H1 (cell line): ENCODE measurements around the gene SYTL1. TPM values are rescaled to one million over a fixed set of nuclear protein-coding genes. Genes with fewer than 3 reads are reported as not detected.

Experiments used
- CTCF ChIA-PET: fragments of 300-600 bp; sonication (Branson Sonifier 250); formaldehyde crosslinking; loops from one replicate; lab custom pipeline; 2021; ENCODE audit not compliant: partially characterized antibody; lab: Charles Lee
- POLR2A ChIA-PET: fragments of 300-600 bp; sonication (Branson Sonifier 250); formaldehyde crosslinking; loops from one replicate; lab custom pipeline; 2021; ENCODE audit warnings: inconsistent platforms; ENCODE audit not compliant: partially characterized antibody; lab: Charles Lee
- DNase-seq, 2 experiments: peaks; one replicate each; pipeline versions ENCODE4 v3.0.0 to v3.0.0-alpha.2; 2010 to 2022; ENCODE audit warnings: low spot score in 2 of 2, low read depth in 1 of 2, mixed read lengths in 1 of 2
- FAIRE-seq: peaks from 2 replicates; lab custom pipeline; 2011; peaks lifted over from hg19 to GRCh38; lab: Jason Lieb, UNC
- H2AFZ ChIP-seq: 2 replicates; pipeline ENCODE4 v1.8.1; 2012; ENCODE audit warnings: low read length, inconsistent platforms
- H2AK5ac ChIP-seq: 2 replicates; pipeline ENCODE4 v1.6.1; 2013; ENCODE audit warnings: low read depth, low read length
- H2BK120ac ChIP-seq: replicated peaks from 2 replicates; pipeline ENCODE3; 2013; ENCODE audit warnings: low read depth, low read length, inconsistent platforms
- H2BK12ac ChIP-seq: 2 replicates; pipeline ENCODE4 v1.6.1; 2013; ENCODE audit warnings: low read depth, low read length
- H2BK15ac ChIP-seq: 2 replicates; pipeline ENCODE4 v1.6.1; 2013; ENCODE audit warnings: low read length
- H2BK20ac ChIP-seq: 2 replicates; pipeline ENCODE4 v1.6.1; 2013; ENCODE audit warnings: low read length
- H2BK5ac ChIP-seq: 2 replicates; pipeline ENCODE4 v1.6.1; 2013; ENCODE audit warnings: low read depth, low read length
- H3K14ac ChIP-seq: 2 replicates; pipeline ENCODE4 v1.6.1; 2013; ENCODE audit warnings: inconsistent platforms; ENCODE audit not compliant: insufficient read length
- H3K18ac ChIP-seq: 2 replicates; pipeline ENCODE4 v1.6.1; 2013; ENCODE audit warnings: low read length; ENCODE audit errors: extremely low read depth
- H3K23ac ChIP-seq: 2 replicates; pipeline ENCODE4 v1.6.1; 2013; ENCODE audit warnings: inconsistent platforms; ENCODE audit not compliant: insufficient read length
- H3K23me2 ChIP-seq: 2 replicates; pipeline ENCODE4 v1.6.1; 2013; ENCODE audit warnings: low read depth, low read length
- H3K27ac ChIP-seq: 2 replicates; pipeline ENCODE4 v1.6.1; 2011; ENCODE audit warnings: low read depth, low read length, inconsistent platforms
- H3K27me3 ChIP-seq, 4 experiments: replicated peaks in 1 of 4; 1 replicate in 1 of 4; 2 replicates in 3 of 4; pipeline versions ENCODE4 v1.6.1 to v1.8.1; 2011 to 2013; ENCODE audit warnings: low read length in 3 of 4, mild to moderate bottlenecking in 3 of 4, inconsistent platforms in 2 of 4, mixed read lengths in 2 of 4, moderate library complexity in 1 of 4; ENCODE audit not compliant: control insufficient read depth in 3 of 4, insufficient read depth in 3 of 4; ENCODE audit errors: extremely low read depth in 1 of 4
- H3K36me3 ChIP-seq, 4 experiments: 2 replicates each; pipeline versions ENCODE4 v1.6.1 to v1.8.1; 2011 to 2013; ENCODE audit warnings: mild to moderate bottlenecking in 4 of 4, low read length in 3 of 4, moderate library complexity in 2 of 4, control low read depth in 1 of 4, inconsistent platforms in 1 of 4; ENCODE audit not compliant: insufficient read depth in 4 of 4, control insufficient read depth in 2 of 4
- H3K4ac ChIP-seq: replicated peaks from 2 replicates; pipeline ENCODE3; 2013; ENCODE audit warnings: low read length, low read depth, mixed read lengths, inconsistent platforms; ENCODE audit not compliant: insufficient read length
- H3K4me1 ChIP-seq, 4 experiments: replicated peaks in 1 of 4; 1 replicate in 1 of 4; 2 replicates in 3 of 4; pipeline versions ENCODE4 v1.6.1 to v1.8.1; 2011 to 2013; ENCODE audit warnings: low read length in 3 of 4, inconsistent platforms in 2 of 4, mixed read lengths in 1 of 4; ENCODE audit not compliant: insufficient read depth in 4 of 4, control insufficient read depth in 3 of 4
- H3K4me2 ChIP-seq, 2 experiments: 2 replicates each; pipeline versions ENCODE4 v1.6.1 to v1.8.1; 2011 to 2013; ENCODE audit warnings: low read depth in 2 of 2, low read length in 2 of 2, control low read depth in 1 of 2, inconsistent platforms in 1 of 2, mild to moderate bottlenecking in 1 of 2; ENCODE audit not compliant: insufficient read depth in 1 of 2
- H3K4me3 ChIP-seq, 4 experiments: fragments of 200-600, 300-600 bp in 1 of 4; sonication (generic), shearing (Covaris generic), sonication (Bioruptor Twin) in 1 of 4; 2 replicates each; pipeline versions ENCODE4 v1.5.1 to v1.8.1; 2011 to 2016; ENCODE audit warnings: low read length in 4 of 4, low read depth in 3 of 4, control low read depth in 2 of 4, inconsistent platforms in 2 of 4, mild to moderate bottlenecking in 2 of 4, mixed read lengths in 1 of 4, moderate library complexity in 1 of 4; ENCODE audit not compliant: insufficient read depth in 2 of 4; ENCODE audit errors: extremely low read depth in 1 of 4
- H3K56ac ChIP-seq: replicated peaks from 2 replicates; pipeline ENCODE3; 2013; ENCODE audit warnings: low read depth, mild to moderate bottlenecking, mixed read lengths, low read length, inconsistent platforms; ENCODE audit not compliant: insufficient read length
- H3K79me1 ChIP-seq: 2 replicates; pipeline ENCODE4 v1.6.1; 2013; ENCODE audit warnings: low read depth, low read length, control low read depth
- H3K79me2 ChIP-seq, 2 experiments: 2 replicates each; pipeline versions ENCODE4 v1.6.1 to v1.8.1; 2012 to 2013; ENCODE audit warnings: low read length in 2 of 2, mild to moderate bottlenecking in 2 of 2, inconsistent platforms in 1 of 2; ENCODE audit not compliant: insufficient read depth in 2 of 2, control insufficient read depth in 1 of 2
- H3K9ac ChIP-seq, 4 experiments: replicated peaks in 1 of 4; 1 replicate in 1 of 4; 2 replicates in 3 of 4; pipeline versions ENCODE4 v1.6.1 to v1.8.1; 2011 to 2013; ENCODE audit warnings: low read depth in 3 of 4, low read length in 3 of 4, control low read depth in 2 of 4, mild to moderate bottlenecking in 2 of 4, moderate library complexity in 2 of 4, inconsistent platforms in 1 of 4; ENCODE audit errors: extremely low read depth in 1 of 4
- H3K9me3 ChIP-seq, 2 experiments: 2 replicates each; pipeline versions ENCODE4 v1.6.1 to v1.8.1; 2012 to 2013; ENCODE audit warnings: mild to moderate bottlenecking in 2 of 2, moderate library complexity in 2 of 2, control low read depth in 1 of 2, inconsistent platforms in 1 of 2, low read depth in 1 of 2, low read length in 1 of 2, mixed read lengths in 1 of 2; ENCODE audit not compliant: insufficient read depth in 2 of 2
- H4K20me1 ChIP-seq, 2 experiments: replicated peaks in 1 of 2; 2 replicates each; pipeline versions ENCODE3 to v1.8.1; 2011 to 2013; ENCODE audit warnings: inconsistent platforms in 2 of 2, low read length in 2 of 2, mild to moderate bottlenecking in 1 of 2; ENCODE audit not compliant: insufficient read depth in 2 of 2, control insufficient read depth in 1 of 2
- H4K5ac ChIP-seq: 2 replicates; pipeline ENCODE4 v1.6.1; 2013; ENCODE audit warnings: low read length, low read depth, mixed read lengths, inconsistent platforms; ENCODE audit not compliant: insufficient read length
- H4K8ac ChIP-seq: 2 replicates; pipeline ENCODE4 v1.8.0; 2013; ENCODE audit warnings: mild to moderate bottlenecking, moderate library complexity, low read length, inconsistent platforms; ENCODE audit not compliant: insufficient read depth; ENCODE audit errors: extremely low read depth
- H4K91ac ChIP-seq: replicated peaks from 2 replicates; pipeline ENCODE3; 2013; ENCODE audit warnings: low read length, mixed read lengths, inconsistent platforms; ENCODE audit not compliant: insufficient read length
- ASH2L ChIP-seq: fragments of 200-600, 300-600 bp; sonication (generic); IDR thresholded peaks from one replicate; pipeline ENCODE4 v1.7.1; 2017; ENCODE audit warnings: low read length
- BRCA1 ChIP-seq: IDR thresholded peaks from 2 replicates; pipeline ENCODE4 v1.6.1; 2012; ENCODE audit warnings: low read depth, low read length, improper control_type of control experiment
- FOSL1 ChIP-seq: IDR thresholded peaks from 2 replicates; pipeline ENCODE4 v1.6.1; 2011; ENCODE audit warnings: mild to moderate bottlenecking, low read depth, low read length, moderate library complexity; ENCODE audit not compliant: insufficient read depth
- GABPA ChIP-seq: IDR thresholded peaks from 2 replicates; pipeline ENCODE4 v1.6.1; 2011; ENCODE audit warnings: mild to moderate bottlenecking, low read length, moderate library complexity, borderline replicate concordance; ENCODE audit not compliant: insufficient read depth
- JUN ChIP-seq: IDR thresholded peaks from 2 replicates; pipeline ENCODE4 v1.6.1; 2011; ENCODE audit warnings: low read depth, mild to moderate bottlenecking, improper control_type of control experiment, low read length
- KDM5A ChIP-seq: fragments of 200-600 bp; IDR thresholded peaks from 2 replicates; pipeline ENCODE4 v1.7.1; 2012; ENCODE audit warnings: mild to moderate bottlenecking, low read length, inconsistent platforms, mixed read lengths
- MAX ChIP-seq: IDR thresholded peaks from 2 replicates; pipeline ENCODE4 v1.6.1; 2012; ENCODE audit warnings: inconsistent platforms
- NRF1 ChIP-seq: IDR thresholded peaks from 2 replicates; pipeline ENCODE4 v1.6.1; 2011; ENCODE audit warnings: mild to moderate bottlenecking, low read depth, low read length, improper control_type of control experiment
- PHF8 ChIP-seq: fragments of 200-600 bp; sonication (generic); conservative IDR thresholded peaks from 2 replicates; pipeline ENCODE4 v1.7.1; 2012; ENCODE audit warnings: low read depth, mild to moderate bottlenecking, inconsistent platforms, low read length, moderate library complexity
- RAD21 ChIP-seq, 2 experiments: IDR thresholded peaks in 1 of 2; conservative IDR thresholded peaks in 1 of 2; 2 replicates each; pipeline ENCODE4 v1.6.1; 2011; ENCODE audit warnings: low read depth in 2 of 2, low read length in 2 of 2, improper control_type of control experiment in 1 of 2, inconsistent platforms in 1 of 2, mild to moderate bottlenecking in 1 of 2, moderate library complexity in 1 of 2
- RBBP5 ChIP-seq: IDR thresholded peaks from 2 replicates; pipeline ENCODE4 v1.7.1; 2012; ENCODE audit warnings: low read depth, mild to moderate bottlenecking, inconsistent platforms, low read length, moderate library complexity, borderline replicate concordance
- SIX5 ChIP-seq: IDR thresholded peaks from 2 replicates; pipeline ENCODE4 v1.6.1; 2011; ENCODE audit warnings: mild to moderate bottlenecking, low read depth, low read length
- SRF ChIP-seq: IDR thresholded peaks from 2 replicates; pipeline ENCODE4 v1.6.1; 2011; ENCODE audit warnings: mild to moderate bottlenecking, low read depth, low read length, moderate library complexity
- YY1 ChIP-seq: IDR thresholded peaks from 2 replicates; pipeline ENCODE4 v1.6.1; 2011; ENCODE audit warnings: low read depth, mild to moderate bottlenecking, low read length
- WGBS, 2 experiments: shearing (Covaris generic) in 1 of 2; methylation state at CpG; one replicate each; pipeline versions ENCODE4 v1.1.6 to v1.1.7; 2013 to 2015; ENCODE audit warnings: low lambda C conversion rate in 2 of 2, mixed read lengths in 2 of 2, inconsistent platforms in 1 of 2, low coverage in 1 of 2, missing lambda C conversion rate in 1 of 2; ENCODE audit not compliant: insufficient replicate concordance in 2 of 2, insufficient coverage in 1 of 2, insufficient read length in 1 of 2; ENCODE audit errors: extremely low coverage in 1 of 2, missing lambda C conversion rate in 1 of 2; 5-methylcytosine and 5-hydroxymethylcytosine counted together
- polyA plus RNA-seq, 7 experiments: library from polyadenylated mRNA; depleted of rRNA in 3 of 7; stranded (reverse) in 5 of 7; unstranded in 2 of 7; fragments of >200 nt in 5 of 7; fragments of 200-250 nt in 2 of 7; gene quantifications; 1 replicate in 5 of 7; 2 replicates in 1 of 7; 4 replicates in 1 of 7; pipeline versions ENCODE4 v1.2.1 to v1.2.3, GENCODE V29; 2011 to 2013; ENCODE audit warnings: missing spikeins in 2 of 7, mixed read lengths in 2 of 7
- total RNA-seq: library from RNA; stranded (reverse); fragmentation: NEBNext Ultra II Directional; extraction: Animal tissue kit (Norgen Biotek cat#: 25700); gene quantifications from 2 replicates; pipeline ENCODE4 v1.2.1, GENCODE V29; 2021

SYTL1 gene
- total and polyA plus RNA-seq, 2 of the 8 experiments (the other 6 are each of a cell fraction or from before 2014, with no cell fraction given): 6.4 to 19.5 TPM

- ChIA-PET POLR2A (interaction anchor here (0.6 to 10.9 kb wide), 5 partner anchors 9 to 46 kb away, joined by 3 to 101 read pairs (median 5); partner anchors contain the start of genes MAP3K6 and SYTL1), CTCF (interaction anchor here (1.1 to 28.8 kb wide), 12 partner anchors 8 to 251 kb away, joined by 3 to 625 read pairs (median 36); partner anchors contain the start of genes CD164L2, FCN3, GPR3 and MAP3K6)
- no peak overlapping the region for H3K9ac ChIP-seq
- H3K27me3 ChIP-seq: peaks cover 0 to 17% (median 10%) of the 10 kb centered on the region in 4 experiments; a peak in 6 of 7 replicates
- no peak overlapping the region for H2BK120ac ChIP-seq
- H3K4me3 ChIP-seq: no peak overlapping the region
- H2AFZ ChIP-seq: no peak overlapping the region
- H3K27ac ChIP-seq: no peak overlapping the region
- H3K14ac ChIP-seq: no peak overlapping the region
- H2BK15ac ChIP-seq: no peak overlapping the region
- no peak overlapping the region for H2BK20ac ChIP-seq
- H4K5ac ChIP-seq: no peak overlapping the region
- no peaks in the 10 kb centered on the region for H3K36me3 ChIP-seq
- H2BK5ac ChIP-seq: no peak overlapping the region
- H3K23me2 ChIP-seq: peaks cover 25% of the 10 kb centered on the region
- 0 out of 2 replicates have a peak overlapping the region, but pooled peaks have one; percentile 4 for H4K8ac ChIP-seq
- WGBS, 2 experiments: 94% methylated on average over 13 of the region's 13 CpGs; no CpG with 5 or more reads in 1 of the 2 experiments
- DNase-seq (no peak), FAIRE-seq (no peak)
- H2BK12ac ChIP-seq: no peak overlapping the region; the same call in 1 of the 2 replicates
- H3K56ac ChIP-seq: no peak overlapping the region
- no peak overlapping the region for H3K18ac ChIP-seq
- H3K79me1 ChIP-seq: no peaks in the 10 kb centered on the region
- no peak overlapping the region for H3K23ac ChIP-seq
- peaks cover 0 to 7% of the 10 kb centered on the region in 2 experiments for H4K20me1 ChIP-seq
- no peak overlapping the region for H2AK5ac ChIP-seq
- no peaks in the 10 kb centered on the region for H3K79me2 ChIP-seq
- no peak overlapping the region for H4K91ac ChIP-seq
- no peaks in the 10 kb centered on the region for H3K9me3 ChIP-seq
- no peak overlapping the region for H3K4me2 ChIP-seq
- H3K4me1 ChIP-seq: peaks cover 0 to 24% (median 9%) of the 10 kb centered on the region in 4 experiments; a peak in 6 of 7 replicates
- H3K4ac ChIP-seq: peak overlapping the region; percentile 69
- no peak for TF ChIP-seq SIX5
- TF ChIP-seq RBBP5: no peak
- TF ChIP-seq ASH2L: no peak
- TF ChIP-seq YY1: no peak
- TF ChIP-seq PHF8: no peak
- TF ChIP-seq KDM5A: no peak
- no peak for TF ChIP-seq RAD21 (IDR thresholded peaks at IDR 0.05 in 1 of 2, conservative IDR thresholded peaks at IDR 0.05 in 1 of 2; ENCODE audit: low read depth in 2 of 2, low read length in 2 of 2)
- TF ChIP-seq GABPA: no peak
- no peak for TF ChIP-seq MAX
- TF ChIP-seq JUN: no peak
- TF ChIP-seq NRF1: no peak
- no peak for TF ChIP-seq FOSL1
- TF ChIP-seq SRF: no peak
- no peak for TF ChIP-seq BRCA1
Measured at GRCh38 chr1:27353166-27353565, 11.3 kb downstream of the SYTL1 start.
